ENCODE measurements around the gene HLCS.

The HLCS gene

DNA sequence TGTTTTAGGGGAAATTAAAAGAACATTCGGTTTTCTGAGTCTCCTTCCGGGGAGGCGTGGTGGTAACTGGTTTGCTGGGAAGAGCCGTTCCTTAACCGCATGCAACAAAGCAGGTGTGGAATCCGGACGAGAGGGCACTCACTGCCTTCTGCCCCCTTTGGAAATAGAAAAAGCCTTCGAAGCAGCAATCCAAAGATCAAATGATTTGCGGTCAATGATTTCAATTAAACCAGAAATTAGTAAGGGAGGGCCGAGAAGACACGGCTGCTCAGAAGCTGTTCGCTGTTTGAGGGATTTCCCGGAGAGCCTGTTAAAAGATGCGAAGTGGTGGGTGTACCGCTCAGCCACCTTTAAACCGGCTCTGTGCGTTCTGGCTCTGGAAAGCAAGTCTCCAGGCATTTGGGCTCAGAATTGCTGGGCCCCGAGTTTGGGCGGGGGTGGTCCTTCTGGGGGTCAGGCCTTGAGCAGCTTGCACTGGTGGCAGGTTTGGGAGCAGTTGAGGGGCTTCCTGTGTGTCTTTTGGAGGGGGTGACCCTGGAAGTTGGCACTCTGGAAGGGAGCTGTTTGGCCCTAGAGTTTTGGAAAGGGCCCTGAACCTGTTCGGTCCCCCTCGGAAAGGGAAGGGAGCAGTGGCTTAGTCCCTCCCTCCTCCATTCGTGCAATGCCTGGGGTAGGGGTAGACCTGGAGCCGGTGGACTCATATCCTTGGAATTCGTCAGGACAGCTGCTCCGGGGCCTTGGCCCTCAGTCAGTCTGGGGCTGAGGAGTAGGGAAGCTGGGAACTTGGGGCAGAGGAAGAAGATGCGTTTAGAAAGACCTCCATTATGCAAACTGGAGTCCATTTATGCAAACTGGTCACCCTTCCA lies 264.5 kb downstream of the HLCS start:
- no peak for DNase-seq (ENCODE audit: low read depth)

DNA sequence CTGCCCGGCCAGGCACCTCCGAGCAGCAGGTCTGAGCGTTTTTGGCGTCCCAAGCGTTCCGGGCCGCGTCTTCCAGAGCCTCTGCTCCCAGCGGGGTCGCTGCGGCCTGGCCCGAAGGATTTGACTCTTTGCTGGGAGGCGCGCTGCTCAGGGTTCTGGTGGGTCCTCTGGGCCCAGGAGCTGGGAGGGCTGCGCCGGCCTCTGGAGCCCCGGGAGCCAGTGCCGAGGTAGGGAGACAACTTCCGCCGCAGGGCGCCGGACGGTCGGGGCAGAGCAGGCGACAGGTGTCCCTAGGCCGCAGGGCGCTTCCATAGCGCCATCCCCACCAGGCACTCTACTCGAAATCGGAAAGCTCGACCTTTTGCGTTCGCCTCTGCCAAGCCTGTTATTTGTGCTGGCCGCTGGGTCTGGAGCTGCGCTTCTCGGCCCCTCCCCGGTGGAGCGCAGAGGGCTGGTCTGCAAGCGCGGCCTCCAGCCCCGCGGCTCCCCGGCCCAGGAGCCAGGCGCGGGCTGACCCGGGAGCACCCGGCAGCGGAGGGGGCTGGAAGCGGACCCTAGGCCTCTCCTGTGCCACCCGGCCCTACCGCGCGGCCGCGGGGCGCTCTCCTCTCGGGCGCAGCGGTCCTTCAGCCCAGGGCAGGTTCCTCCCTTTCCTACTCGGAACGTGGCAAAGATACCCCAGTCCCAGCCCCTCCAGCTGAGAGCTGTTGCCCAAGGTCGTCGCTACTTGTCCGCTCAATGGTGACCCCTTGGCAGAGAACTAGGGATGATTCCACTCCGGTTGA lies 265.3 kb downstream of the HLCS start:
- DNase-seq (ENCODE audit: low read depth) = no peak
